Activated naive CD8-positive, alpha-beta T cell treated with anti-CD3 and anti-CD28 coated beads for 36 hours (primary cell): ENCODE results near the gene TDRD3. TPM values are rescaled to one million over a fixed set of nuclear protein-coding genes. Genes with fewer than 3 reads are reported as not detected.

Experiments
- DNase-seq: peaks from one replicate; pipeline ENCODE4 v3.0.0; 2021
- H3K27ac Mint-ChIP-seq: one replicate; pipeline ENCODE4 v1.8.0; 2022; ENCODE audit warnings: mild to moderate bottlenecking, moderate library complexity, mixed read lengths
- H3K27me3 Mint-ChIP-seq: one replicate; pipeline ENCODE4 v1.8.0; 2022; ENCODE audit warnings: mild to moderate bottlenecking, mixed read lengths
- H3K36me3 Mint-ChIP-seq: one replicate; pipeline ENCODE4 v1.8.0; 2021; ENCODE audit warnings: mild to moderate bottlenecking, mixed read lengths
- H3K4me1 Mint-ChIP-seq: one replicate; pipeline ENCODE4 v1.8.0; 2021; ENCODE audit warnings: mixed read lengths
- H3K4me3 Mint-ChIP-seq: one replicate; pipeline ENCODE4 v1.8.0; 2022; ENCODE audit warnings: mild to moderate bottlenecking, moderate library complexity, mixed read lengths
- H3K9me3 Mint-ChIP-seq: one replicate; pipeline ENCODE4 v1.8.0; 2022; ENCODE audit warnings: mixed read lengths
- total RNA-seq, 2 experiments: library from RNA; stranded (reverse); gene quantifications; one replicate each; pipeline ENCODE4 v1.2.3, GENCODE V29; 2021

TDRD3 gene
- total RNA-seq, 2 experiments from 2014 or later: 19.2 to 19.9 TPM

DNA sequence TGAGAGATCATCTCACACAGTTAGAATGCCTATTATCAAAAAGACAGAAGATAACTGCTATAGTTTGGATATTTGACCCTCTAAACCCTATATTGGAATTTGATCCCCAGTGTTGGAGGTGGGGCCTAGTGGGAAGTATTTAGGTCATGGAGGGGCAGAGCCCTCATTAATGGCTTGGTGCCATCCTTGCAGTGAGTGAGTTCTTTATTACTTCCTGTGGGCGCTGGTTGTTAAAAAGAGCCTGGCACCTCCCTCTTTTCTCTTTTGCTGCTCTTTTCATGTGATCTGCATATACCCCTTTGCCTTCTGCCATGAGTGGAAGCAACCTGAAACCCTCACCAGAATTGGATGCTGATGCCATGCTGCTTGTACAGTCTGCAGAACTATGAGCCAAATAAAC, 66.8 kb downstream of the TDRD3 start:
- no peak for DNase-seq
- Mint-ChIP-seq H3K36me3 (peaks cover 27% of the 10 kb centered on the region), H3K27me3 (no peaks in the 10 kb centered on the region), H3K4me3 (no peak overlapping the region), H3K9me3 (no peaks in the 10 kb centered on the region), H3K27ac (no peak overlapping the region), H3K4me1 (peaks cover 3% of the 10 kb centered on the region)

DNA sequence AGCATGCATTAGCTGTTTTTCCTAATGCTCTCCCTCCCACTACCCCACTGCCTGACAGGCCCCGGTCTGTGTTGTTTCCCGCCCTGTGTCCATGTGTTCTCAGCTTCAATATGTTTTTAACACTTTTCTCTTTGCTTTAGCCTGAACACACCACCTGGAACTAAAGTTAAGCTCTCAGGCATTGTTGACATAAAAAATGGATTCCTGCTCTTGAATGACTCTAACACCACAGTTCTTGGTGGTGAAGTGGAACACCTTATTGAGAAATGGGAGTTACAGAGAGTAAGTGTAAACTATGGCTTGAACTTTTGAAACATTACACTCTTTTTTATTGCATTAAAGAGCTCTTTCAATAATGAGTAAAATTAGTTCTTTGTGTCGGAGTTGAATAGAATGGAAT, 70.1 kb downstream of the TDRD3 start:
- H3K36me3 Mint-ChIP-seq: peaks cover 41% of the 10 kb centered on the region
- no peak for DNase-seq
- no peaks in the 10 kb centered on the region for H3K27me3 Mint-ChIP-seq
- peaks cover 3% of the 10 kb centered on the region for H3K9me3 Mint-ChIP-seq
- no peak overlapping the region for H3K27ac Mint-ChIP-seq
- H3K4me1 Mint-ChIP-seq: peaks cover 1% of the 10 kb centered on the region
- H3K4me3 Mint-ChIP-seq: no peak overlapping the region

DNA sequence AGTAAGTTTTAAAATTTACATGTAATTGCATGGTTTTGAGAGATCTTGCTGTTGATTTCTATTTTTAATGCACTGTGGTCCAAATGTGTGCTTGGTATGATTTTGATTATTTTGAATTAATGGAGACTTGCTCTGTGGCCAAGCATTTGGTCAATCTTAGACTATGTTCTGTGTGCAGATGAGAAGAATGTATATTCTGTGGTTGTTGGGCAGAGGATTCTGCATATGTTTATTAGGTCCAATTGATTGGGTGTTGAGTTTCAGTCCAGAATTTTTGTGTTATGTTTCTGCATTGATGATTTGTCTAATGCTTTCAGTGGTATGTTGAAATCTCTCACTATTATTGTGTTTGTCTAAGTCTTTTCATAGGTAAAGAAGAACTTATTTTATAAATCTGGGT, 82.3 kb downstream of the TDRD3 start:
- no peaks in the 10 kb centered on the region for H3K4me1 Mint-ChIP-seq
- no peak for DNase-seq
- peaks cover 26% of the 10 kb centered on the region for H3K9me3 Mint-ChIP-seq
- H3K4me3 Mint-ChIP-seq: no peak overlapping the region
- peaks cover 78% of the 10 kb centered on the region for H3K36me3 Mint-ChIP-seq
- H3K27me3 Mint-ChIP-seq: no peaks in the 10 kb centered on the region
- no peak overlapping the region for H3K27ac Mint-ChIP-seq

DNA sequence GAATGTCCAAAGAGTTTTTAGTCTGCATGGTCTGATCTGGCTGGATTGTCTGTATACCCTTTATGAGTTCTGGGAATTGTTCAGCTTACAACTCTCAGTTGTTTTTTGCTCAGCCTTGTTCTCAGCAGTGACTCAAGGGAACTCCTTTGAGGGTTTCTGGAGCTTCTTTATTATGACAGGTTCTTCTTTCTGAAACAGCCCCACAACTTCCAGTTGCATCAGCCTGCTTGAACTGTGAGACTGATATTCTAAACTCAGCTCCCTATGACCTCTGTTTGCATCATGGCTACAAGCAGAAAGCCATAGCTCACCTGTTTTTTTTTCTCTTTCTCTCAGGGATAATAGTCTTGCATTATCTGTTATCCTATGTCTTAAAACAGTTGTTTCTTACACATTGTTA, 85.0 kb downstream of the TDRD3 start:
- Mint-ChIP-seq H3K4me3 (no peak overlapping the region), H3K27me3 (no peaks in the 10 kb centered on the region), H3K4me1 (no peaks in the 10 kb centered on the region), H3K9me3 (peaks cover 23% of the 10 kb centered on the region), H3K36me3 (peaks cover 68% of the 10 kb centered on the region), H3K27ac (no peak overlapping the region)
- no peak for DNase-seq

DNA sequence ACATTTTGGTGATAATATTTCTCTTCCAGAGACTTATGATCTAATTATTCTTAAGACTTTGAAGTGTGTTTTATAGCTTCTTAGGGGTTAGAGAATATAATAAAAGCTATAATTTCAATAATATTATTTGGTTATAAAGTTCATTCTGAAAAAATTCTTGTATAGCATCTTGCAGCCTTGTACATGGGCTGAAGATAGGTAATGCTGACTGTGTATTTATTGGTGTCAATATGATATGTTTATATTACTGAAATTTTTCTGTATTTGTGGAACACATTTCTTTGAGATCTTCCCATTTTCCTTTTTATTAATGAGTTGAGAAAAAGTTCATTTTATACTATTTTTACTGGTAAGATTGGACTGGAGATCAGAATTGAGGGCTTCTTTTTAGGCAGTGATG, 87.8 kb downstream of the TDRD3 start:
- H3K36me3 Mint-ChIP-seq: peaks cover 67% of the 10 kb centered on the region
- DNase-seq: no peak
- no peak overlapping the region for H3K27ac Mint-ChIP-seq
- H3K4me3 Mint-ChIP-seq: no peak overlapping the region
- H3K4me1 Mint-ChIP-seq: peaks cover 2% of the 10 kb centered on the region
- H3K27me3 Mint-ChIP-seq: no peaks in the 10 kb centered on the region
- H3K9me3 Mint-ChIP-seq: peaks cover 16% of the 10 kb centered on the region

DNA sequence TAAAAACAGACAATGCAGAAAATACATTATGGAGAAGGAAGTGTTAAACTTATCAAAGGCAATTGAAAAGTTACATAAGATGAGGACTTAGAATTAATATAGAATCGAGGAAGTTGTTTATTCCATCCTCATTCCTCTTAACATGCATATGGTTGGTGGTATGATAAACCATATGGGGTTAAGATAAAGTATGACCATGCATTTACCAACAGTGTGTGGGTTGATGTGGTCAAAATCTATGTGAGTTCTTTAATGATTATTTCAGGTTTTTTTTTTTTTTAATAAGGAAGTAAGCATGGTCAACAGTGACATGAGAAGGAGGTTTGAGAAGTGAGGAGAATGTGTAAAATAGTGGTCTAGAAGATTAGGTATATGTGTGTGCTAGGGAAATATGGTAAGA, 94.5 kb downstream of the TDRD3 start:
- no peak overlapping the region for H3K27ac Mint-ChIP-seq
- H3K4me1 Mint-ChIP-seq: peaks cover 2% of the 10 kb centered on the region
- H3K36me3 Mint-ChIP-seq: peaks cover 69% of the 10 kb centered on the region
- H3K9me3 Mint-ChIP-seq: peaks cover 6% of the 10 kb centered on the region
- DNase-seq: no peak
- no peaks in the 10 kb centered on the region for H3K27me3 Mint-ChIP-seq
- H3K4me3 Mint-ChIP-seq: no peak overlapping the region

DNA sequence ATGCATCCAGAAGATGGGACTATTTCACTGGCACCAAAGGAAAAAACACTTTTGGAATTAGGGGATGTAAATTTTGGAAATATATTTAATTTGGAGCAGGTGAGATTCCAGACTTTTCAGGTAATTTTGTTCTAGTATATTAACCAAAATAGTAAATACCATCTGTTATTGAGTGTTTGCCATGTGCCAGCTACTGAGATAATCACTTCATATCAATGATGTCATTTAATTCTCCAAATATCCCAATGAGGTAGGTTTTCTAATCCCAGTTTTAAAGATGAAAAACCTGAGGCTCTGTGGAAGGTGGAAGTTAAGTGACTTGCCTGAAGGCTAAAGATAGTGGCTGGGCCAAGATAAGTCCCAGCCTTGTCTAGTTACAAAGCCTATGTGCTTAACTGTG, 95.2 kb downstream of the TDRD3 start:
- H3K4me3 Mint-ChIP-seq: no peak overlapping the region
- H3K27me3 Mint-ChIP-seq: no peaks in the 10 kb centered on the region
- peaks cover 5% of the 10 kb centered on the region for H3K9me3 Mint-ChIP-seq
- DNase-seq: no peak
- H3K4me1 Mint-ChIP-seq: peaks cover 2% of the 10 kb centered on the region
- H3K36me3 Mint-ChIP-seq: peaks cover 71% of the 10 kb centered on the region
- no peak overlapping the region for H3K27ac Mint-ChIP-seq

DNA sequence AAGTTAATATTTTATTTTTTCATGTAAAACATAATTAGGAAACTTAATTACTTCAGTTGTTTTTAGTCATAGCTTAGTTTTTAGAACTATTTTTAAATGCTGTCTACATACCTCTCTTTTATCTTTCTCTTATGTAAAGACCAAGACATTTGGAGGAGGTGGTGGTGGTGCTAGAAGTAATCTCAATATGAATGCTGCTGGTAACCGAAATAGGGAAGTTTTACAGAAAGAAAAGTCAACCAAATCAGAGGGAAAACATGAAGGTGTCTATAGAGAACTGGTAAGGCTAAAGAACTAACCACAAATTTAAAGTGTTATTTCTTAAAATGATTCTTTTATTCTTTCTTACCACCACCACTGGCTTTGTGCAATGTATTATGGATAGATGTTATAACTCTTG, 97.3 kb downstream of the TDRD3 start:
- H3K4me1 Mint-ChIP-seq: no peaks in the 10 kb centered on the region
- DNase-seq: no peak
- no peaks in the 10 kb centered on the region for H3K27me3 Mint-ChIP-seq
- peaks cover 71% of the 10 kb centered on the region for H3K36me3 Mint-ChIP-seq
- H3K9me3 Mint-ChIP-seq: peaks cover under 1% of the 10 kb centered on the region
- no peak overlapping the region for H3K4me3 Mint-ChIP-seq
- no peak overlapping the region for H3K27ac Mint-ChIP-seq

DNA sequence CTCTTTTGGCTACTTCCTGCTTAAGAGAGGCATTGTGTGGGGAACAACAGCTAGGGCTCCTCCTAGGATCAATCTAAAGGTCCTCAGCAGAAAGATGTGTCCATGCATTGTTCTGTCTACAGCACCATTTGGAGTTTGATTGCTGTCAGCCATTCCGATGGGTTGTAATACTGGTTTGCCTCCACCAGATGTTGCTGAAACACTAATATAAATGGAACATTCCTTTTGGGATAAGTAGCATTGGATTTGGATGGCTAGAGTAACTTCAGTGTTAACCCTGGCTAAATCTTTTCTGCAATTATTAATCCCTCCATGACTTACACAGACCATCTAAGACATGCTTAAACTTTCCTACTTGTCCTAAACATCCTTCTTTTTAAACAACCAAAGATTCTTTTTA, 104.2 kb downstream of the TDRD3 start:
- Mint-ChIP-seq H3K9me3 (peaks cover 13% of the 10 kb centered on the region), H3K4me1 (no peaks in the 10 kb centered on the region), H3K27me3 (no peaks in the 10 kb centered on the region), H3K36me3 (peaks cover 86% of the 10 kb centered on the region), H3K4me3 (no peak overlapping the region), H3K27ac (no peak overlapping the region)
- no peak for DNase-seq

DNA sequence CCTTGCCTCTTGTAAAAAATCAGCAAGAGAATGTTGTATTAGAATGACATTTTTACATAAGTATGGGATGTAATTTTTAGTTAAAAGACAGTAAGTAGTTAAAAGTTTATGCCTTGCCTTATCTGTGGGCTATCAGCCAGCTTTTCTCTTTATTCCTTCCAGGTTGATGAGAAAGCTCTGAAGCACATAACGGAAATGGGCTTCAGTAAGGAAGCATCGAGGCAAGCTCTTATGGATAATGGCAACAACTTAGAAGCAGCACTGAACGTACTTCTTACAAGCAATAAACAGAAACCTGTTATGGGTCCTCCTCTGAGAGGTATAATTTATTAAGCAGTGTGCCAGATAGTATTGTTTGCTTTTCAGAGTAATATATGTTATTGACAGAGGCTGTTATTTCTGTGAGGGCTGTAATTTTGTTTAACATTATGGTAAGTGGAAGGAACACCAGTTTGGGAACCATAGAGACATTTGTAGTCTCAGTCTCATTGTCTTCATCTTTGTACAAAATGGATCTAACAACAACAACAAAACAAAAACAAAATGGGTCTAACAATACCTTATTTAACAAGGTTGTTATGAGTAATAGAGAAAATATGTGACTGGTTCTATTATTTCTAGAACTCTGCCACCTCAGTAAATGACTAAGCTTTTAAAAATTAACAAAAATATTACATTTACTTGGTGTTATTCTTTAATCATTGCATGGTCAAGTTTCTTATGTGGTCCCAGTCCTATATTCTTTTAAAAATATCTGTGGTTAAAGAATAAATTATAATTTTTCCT, 112.8 kb downstream of the TDRD3 start:
- peaks cover 49% of the 10 kb centered on the region for H3K36me3 Mint-ChIP-seq

DNA sequence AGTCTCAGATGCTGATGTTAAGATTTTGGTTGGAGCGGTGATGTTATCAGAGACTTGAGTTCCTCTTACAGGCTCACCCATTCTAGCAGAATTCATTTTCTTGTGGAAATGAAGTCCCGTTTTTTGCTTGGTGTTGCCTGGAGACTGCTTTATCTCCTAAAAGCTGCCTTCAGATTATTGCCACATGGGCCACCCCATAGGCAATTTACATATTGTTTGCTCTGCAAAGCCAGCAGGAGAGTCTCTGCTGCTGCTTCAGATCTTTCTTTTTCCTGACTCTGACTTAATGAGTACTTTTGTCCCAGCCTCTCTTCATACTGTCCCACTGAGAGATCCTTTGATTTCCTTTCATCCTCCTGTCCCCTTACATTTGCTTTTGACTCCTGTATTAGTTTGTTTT, 114.6 kb downstream of the TDRD3 start:
- DNase-seq: no peak
- H3K27ac Mint-ChIP-seq: no peak overlapping the region
- no peaks in the 10 kb centered on the region for H3K27me3 Mint-ChIP-seq
- H3K4me3 Mint-ChIP-seq: no peak overlapping the region
- peaks cover 2% of the 10 kb centered on the region for H3K4me1 Mint-ChIP-seq
- peaks cover 45% of the 10 kb centered on the region for H3K36me3 Mint-ChIP-seq
- peaks cover 7% of the 10 kb centered on the region for H3K9me3 Mint-ChIP-seq

More for the DNA sequence above, 112.8 kb downstream of the TDRD3 start:
- Mint-ChIP-seq H3K27ac (no peak overlapping the region), H3K27me3 (no peaks in the 10 kb centered on the region), H3K4me1 (peaks cover 2% of the 10 kb centered on the region), H3K4me3 (no peak overlapping the region), H3K9me3 (peaks cover 11% of the 10 kb centered on the region)
- no peak for DNase-seq

DNA sequence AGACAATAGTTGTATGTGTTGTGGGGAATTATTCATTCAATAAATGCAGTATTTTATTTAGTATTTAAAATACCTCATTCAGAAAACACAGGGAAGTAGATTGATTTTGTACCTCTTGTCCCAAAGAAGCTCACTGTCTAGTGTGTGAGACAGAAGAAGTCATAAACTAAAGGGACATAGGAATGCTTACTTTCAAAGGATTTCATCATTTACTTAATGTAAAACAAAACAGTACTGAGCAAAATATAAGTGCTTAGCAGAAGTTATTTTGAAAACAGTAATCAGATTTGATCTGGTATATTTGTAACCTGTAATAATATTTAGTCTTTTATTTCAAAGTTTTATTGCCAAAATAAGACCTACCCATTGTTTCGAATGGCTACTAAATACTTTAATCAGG, 117.9 kb downstream of the TDRD3 start:
- Mint-ChIP-seq H3K9me3 (peaks cover 7% of the 10 kb centered on the region), H3K4me3 (no peak overlapping the region), H3K27me3 (no peaks in the 10 kb centered on the region), H3K27ac (no peak overlapping the region), H3K4me1 (peaks cover 2% of the 10 kb centered on the region), H3K36me3 (peaks cover 43% of the 10 kb centered on the region)
- DNase-seq: no peak

DNA sequence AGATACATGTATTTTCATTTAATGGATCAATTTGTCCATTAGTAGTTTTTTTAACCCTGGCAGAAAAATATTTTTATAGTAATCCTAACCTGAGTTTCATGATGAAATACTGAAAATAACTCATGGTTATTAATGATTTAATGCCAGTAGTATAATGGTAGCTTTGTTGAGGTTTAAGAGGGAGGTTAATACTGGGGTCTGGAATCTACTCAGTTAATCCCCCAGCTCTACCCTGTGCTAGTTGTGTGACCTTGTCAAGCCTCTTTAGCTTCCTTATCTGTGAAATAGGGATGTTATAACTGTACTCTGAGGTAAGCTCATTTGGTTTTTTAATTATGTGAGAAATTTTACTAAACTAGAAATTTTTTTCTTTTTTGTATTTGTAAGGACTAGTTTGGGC, 122.5 kb downstream of the TDRD3 start:
- peaks cover 11% of the 10 kb centered on the region for H3K36me3 Mint-ChIP-seq
- no peaks in the 10 kb centered on the region for H3K27me3 Mint-ChIP-seq
- no peaks in the 10 kb centered on the region for H3K4me1 Mint-ChIP-seq
- no peaks in the 10 kb centered on the region for H3K9me3 Mint-ChIP-seq
- DNase-seq: no peak
- no peak overlapping the region for H3K27ac Mint-ChIP-seq
- H3K4me3 Mint-ChIP-seq: no peak overlapping the region

DNA sequence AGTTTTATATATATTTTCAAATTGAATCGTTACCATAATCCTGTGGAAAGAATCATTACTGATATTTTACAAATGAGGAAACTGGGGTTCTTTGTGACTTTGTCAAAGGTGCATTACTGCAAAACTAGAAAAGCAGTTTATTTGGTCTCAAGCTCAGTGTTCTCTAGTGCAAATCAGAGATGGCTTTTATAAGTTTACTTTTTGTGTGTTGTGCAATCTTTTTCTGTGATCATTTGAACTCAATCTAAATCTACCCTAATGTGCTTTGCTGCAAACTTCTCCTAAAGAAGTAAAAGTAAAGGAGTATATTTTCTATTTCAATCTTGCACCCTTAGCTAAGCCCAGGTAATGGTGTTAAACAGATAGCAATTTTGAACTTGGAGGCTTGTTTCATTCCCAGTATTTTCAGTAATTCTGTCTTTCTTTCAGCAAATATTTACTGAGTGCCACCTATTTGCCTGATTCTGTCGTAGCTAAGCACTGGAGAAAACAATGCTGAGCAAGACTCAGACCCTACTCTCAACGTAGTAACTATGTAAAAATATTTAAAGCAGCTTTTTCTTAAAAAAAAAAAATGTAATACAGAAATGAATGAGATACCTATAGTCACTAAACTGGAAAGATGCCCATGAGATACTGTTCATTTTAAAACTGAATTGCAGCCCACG, 124.0 kb downstream of the TDRD3 start:
- Mint-ChIP-seq H3K4me1 (no peaks in the 10 kb centered on the region), H3K4me3 (no peak overlapping the region), H3K27ac (no peak overlapping the region), H3K9me3 (no peaks in the 10 kb centered on the region), H3K27me3 (no peaks in the 10 kb centered on the region), H3K36me3 (peaks cover 9% of the 10 kb centered on the region)
- no peak for DNase-seq

DNA sequence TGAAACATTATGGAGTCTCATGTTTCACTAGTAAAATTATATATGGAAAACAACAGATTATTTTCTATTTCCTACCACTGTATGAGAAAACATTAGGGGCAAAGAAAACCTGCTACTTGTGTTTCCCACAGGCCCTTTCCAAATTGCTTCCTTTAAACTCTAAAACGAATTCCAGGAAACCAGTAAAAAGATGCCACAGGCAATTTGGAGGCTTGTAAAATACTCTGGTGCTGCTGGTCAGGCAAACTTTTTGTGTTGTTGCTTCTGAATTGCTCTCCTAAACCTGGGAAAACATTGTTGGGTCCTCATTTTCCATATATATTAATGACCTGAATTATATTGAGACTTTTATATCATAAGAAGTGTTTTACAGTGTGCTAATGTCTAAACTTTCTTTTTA, 141.5 kb downstream of the TDRD3 start:
- H3K9me3 Mint-ChIP-seq: no peaks in the 10 kb centered on the region
- H3K4me1 Mint-ChIP-seq: no peaks in the 10 kb centered on the region
- H3K27me3 Mint-ChIP-seq: no peaks in the 10 kb centered on the region
- no peak for DNase-seq
- peaks cover 5% of the 10 kb centered on the region for H3K36me3 Mint-ChIP-seq
- H3K27ac Mint-ChIP-seq: no peak overlapping the region
- H3K4me3 Mint-ChIP-seq: no peak overlapping the region

DNA sequence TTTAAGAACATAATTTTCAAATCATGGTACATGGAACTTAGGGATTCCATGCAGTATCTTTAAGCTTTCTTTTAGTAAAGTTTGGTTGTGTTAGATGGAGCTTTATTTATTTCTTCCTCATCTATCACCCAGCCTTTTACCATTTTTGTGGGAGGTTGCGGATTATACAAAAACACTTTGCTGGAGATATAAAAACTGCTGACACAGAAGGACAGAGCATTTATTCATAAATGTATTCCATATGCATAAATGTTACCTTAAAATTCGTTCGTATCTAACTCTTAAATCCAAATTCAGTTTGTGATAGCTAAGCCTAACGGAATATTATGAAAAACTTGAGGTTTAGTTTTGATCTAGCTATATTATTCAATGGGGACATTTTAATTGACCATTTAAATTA, 143.3 kb downstream of the TDRD3 start:
- H3K27me3 Mint-ChIP-seq: no peaks in the 10 kb centered on the region
- no peak overlapping the region for H3K27ac Mint-ChIP-seq
- DNase-seq: no peak
- peaks cover 7% of the 10 kb centered on the region for H3K36me3 Mint-ChIP-seq
- no peaks in the 10 kb centered on the region for H3K4me1 Mint-ChIP-seq
- H3K9me3 Mint-ChIP-seq: no peaks in the 10 kb centered on the region
- no peak overlapping the region for H3K4me3 Mint-ChIP-seq
